ENCODE data around the gene VSTM5.
A peak's percentile ranks its signal among the peaks of the same experiment; 100 is the strongest.
"Not testable (repeated sequence)": the region's sequence is repeated elsewhere in the genome, so short reads cannot be mapped to it uniquely, and the experiment has no call there.

The VSTM5 gene

DNA sequence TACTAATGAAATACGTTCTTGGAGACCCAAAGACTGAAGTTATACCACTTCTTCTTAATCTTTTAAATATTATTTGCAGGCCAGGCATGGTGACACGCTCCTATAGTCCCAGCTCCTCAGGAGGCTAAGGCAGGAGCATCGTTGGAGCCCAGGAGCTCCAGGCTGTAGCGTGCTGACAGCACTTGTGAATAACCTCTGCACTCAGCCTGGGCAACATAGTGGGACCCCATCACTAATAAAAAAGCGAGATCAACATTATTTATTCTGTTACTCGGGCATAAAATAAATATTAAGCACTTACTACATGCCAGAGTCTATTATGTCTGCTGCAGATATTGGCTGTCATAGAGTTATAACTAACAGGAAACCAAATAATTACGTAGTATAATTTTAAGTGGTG, 67.1 kb downstream of the VSTM5 start:
- H3K4me3 ChIP-seq (ENCODE audit: low read depth, low read length): peak overlapping the region; percentile 96
- TF ChIP-seq, protein P1, sequence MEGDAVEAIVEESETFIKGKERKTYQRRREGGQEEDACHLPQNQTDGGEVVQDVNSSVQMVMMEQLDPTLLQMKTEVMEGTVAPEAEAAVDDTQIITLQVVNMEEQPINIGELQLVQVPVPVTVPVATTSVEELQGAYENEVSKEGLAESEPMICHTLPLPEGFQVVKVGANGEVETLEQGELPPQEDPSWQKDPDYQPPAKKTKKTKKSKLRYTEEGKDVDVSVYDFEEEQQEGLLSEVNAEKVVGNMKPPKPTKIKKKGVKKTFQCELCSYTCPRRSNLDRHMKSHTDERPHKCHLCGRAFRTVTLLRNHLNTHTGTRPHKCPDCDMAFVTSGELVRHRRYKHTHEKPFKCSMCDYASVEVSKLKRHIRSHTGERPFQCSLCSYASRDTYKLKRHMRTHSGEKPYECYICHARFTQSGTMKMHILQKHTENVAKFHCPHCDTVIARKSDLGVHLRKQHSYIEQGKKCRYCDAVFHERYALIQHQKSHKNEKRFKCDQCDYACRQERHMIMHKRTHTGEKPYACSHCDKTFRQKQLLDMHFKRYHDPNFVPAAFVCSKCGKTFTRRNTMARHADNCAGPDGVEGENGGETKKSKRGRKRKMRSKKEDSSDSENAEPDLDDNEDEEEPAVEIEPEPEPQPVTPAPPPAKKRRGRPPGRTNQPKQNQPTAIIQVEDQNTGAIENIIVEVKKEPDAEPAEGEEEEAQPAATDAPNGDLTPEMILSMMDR (conservative IDR thresholded peaks at IDR 0.05; ENCODE audit: low read depth, low read length): no peak
- no peak for DNase-seq (ENCODE audit: low read depth)

GRCh38 chr11:93775289-93775688, 75.1 kb downstream of the VSTM5 start:
- H3K4me3 ChIP-seq (ENCODE audit: low read depth, low read length): no peak overlapping the region
- DNase-seq (ENCODE audit: low read depth): peak; percentile 24
- TF ChIP-seq, protein P1 (conservative IDR thresholded peaks at IDR 0.05; ENCODE audit: low read depth, low read length): peak; percentile 37

- H3K4me3 ChIP-seq (ENCODE audit: low read depth, low read length); DNase-seq (ENCODE audit: low read depth): not testable (repeated sequence)
Measured at GRCh38 chr11:93774560-93774959, 75.9 kb downstream of the VSTM5 start.

DNA sequence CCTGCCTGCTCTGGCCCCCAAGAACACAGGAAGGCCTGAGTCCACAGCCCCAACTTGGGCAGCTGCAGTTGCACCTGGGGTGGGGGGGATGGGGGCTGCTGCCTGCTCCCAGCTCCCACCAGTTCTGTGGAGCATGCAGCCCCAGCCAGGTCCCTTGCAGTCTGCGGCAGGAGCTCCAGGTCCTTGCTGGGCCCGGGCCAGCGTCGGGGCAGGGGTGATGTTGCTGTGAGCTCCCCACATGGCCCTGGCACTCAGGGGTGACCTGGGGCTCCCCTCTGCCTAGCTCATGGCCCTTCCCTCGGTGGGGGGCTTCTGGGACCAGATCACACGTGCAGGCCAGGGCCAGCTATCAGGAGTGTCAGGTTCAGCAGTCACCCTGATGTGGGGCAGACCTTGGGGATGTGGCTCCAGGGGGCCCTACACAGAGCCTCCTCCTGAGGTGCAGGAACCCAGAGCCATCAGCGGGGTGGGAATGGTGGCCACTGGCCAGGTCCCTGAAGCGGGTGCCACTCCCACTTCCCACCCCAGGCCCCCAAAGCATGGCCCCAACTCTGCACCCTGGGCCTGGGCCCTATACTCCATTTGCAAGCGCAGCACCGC, 76.7 kb downstream of the VSTM5 start:
- DNase-seq (ENCODE audit: low read depth): no peak
- H3K4me3 ChIP-seq (ENCODE audit: low read depth, low read length): no peak overlapping the region
- TF ChIP-seq, protein P1 (conservative IDR thresholded peaks at IDR 0.05; ENCODE audit: low read depth, low read length): no peak

DNA sequence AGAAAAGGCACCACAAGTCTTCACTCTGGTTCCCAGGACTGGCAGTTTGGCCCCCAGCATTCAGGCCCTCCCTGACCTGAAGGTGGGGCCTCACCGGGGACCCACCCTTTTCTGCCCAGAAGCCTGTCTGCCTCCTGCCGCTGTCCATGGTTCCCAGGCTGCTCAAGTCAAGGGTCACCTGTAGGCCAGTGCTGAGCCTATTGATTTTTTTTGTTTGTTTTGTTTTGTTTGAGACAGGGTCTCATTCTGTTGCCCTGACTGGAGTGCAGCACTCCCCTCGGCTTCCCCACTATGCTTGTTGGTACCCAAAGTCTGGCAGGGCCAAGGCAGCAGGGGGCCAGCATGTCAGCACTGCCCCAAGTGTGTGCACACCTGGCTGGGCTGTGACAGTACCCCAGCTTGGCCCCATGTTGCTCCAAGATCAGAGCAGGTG, 77.4 kb downstream of the VSTM5 start:
- DNase-seq (ENCODE audit: low read depth): no peak
- no peak overlapping the region for H3K4me3 ChIP-seq (ENCODE audit: low read depth, low read length)
- TF ChIP-seq, protein P1 (conservative IDR thresholded peaks at IDR 0.05; ENCODE audit: low read depth, low read length): no peak

- H3K4me3 ChIP-seq (ENCODE audit: low read depth, low read length): no peak overlapping the region
- no peak for DNase-seq (ENCODE audit: low read depth)
- TF ChIP-seq, protein P1 (conservative IDR thresholded peaks at IDR 0.05; ENCODE audit: low read depth, low read length): no peak
Measured at GRCh38 chr11:93772123-93772522, 78.3 kb downstream of the VSTM5 start.

- no peak overlapping the region for H3K4me3 ChIP-seq (ENCODE audit: low read depth, low read length)
- DNase-seq (ENCODE audit: low read depth): no peak
- TF ChIP-seq, protein P1 (conservative IDR thresholded peaks at IDR 0.05; ENCODE audit: low read depth, low read length): no peak
Measured at GRCh38 chr11:93770160-93770559, 80.3 kb downstream of the VSTM5 start.

Data from choroid plexus epithelial cell (primary cell).